HG03520 (cell line): ENCODE results near the gene DHTKD1.
A peak's percentile ranks its signal among the peaks of the same experiment; 100 is the strongest.
"Not testable (repeated sequence)": the region's sequence is repeated elsewhere in the genome, so short reads cannot be mapped to it uniquely, and the experiment has no call there.

ENCODE experiments used
- ATAC-seq: cut with Tn5 transposase; IDR thresholded peaks from one replicate; pipeline ENCODE4 v1.9.1; 2021; ENCODE audit warnings: mild to moderate bottlenecking, moderate library complexity; ENCODE audit not compliant: unreplicated experiment

The DHTKD1 gene

GRCh38 chr10:12063483-12063818, 5.3 kb upstream of the DHTKD1 start:
- no peak for ATAC-seq

GRCh38 chr10:12067336-12067735, 1.4 kb upstream of the DHTKD1 start:
- no peak for ATAC-seq

DNA sequence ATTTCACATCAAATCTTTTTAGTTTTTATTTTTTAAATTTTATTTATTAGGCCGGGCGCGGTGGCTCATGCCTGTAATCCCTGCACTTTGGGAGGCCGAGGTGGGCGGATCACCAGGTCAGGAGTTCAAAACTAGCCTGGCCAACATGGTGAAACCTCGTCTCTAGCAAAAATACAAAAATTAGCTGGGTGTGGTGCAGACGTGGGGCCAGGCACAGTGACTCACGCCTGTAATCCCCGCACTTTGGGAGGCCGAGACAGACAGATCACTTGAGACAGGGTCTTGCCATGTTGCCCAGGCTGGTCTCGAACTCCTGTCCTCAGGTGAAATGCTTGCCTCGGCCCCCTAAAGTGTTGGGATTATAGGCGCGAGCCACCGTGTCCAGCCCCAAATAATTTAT, 2.7 kb downstream of the DHTKD1 start:
- not testable (repeated sequence) for ATAC-seq

DNA sequence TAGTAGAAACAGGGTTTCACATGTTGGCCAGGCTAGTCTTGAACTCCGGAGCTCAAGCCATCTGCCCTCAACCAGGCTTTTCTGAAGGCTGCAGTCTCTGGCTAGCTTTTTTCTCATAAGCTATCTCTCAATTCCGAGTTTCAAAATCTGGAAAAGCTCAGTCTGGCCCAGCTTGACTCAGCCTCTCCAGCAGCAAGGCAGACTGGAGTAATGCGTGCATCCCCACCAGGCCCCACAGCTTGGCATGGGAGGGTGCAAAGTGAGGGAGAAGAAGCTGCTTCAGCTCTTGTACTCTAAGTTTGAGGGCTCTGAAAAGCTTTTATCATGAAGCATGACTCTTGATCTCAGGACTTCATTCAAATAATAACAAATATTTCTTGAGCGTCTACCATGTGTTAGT, 4.8 kb downstream of the DHTKD1 start:
- ATAC-seq: no peak

- no peak for ATAC-seq
Observed at GRCh38 chr10:12077580-12078180, 8.9 kb downstream of the DHTKD1 start.

- no peak for ATAC-seq
Observed at GRCh38 chr10:12081470-12081869, 12.7 kb downstream of the DHTKD1 start.

- ATAC-seq: no peak
Observed at GRCh38 chr10:12081879-12082557, 13.3 kb downstream of the DHTKD1 start.

DNA sequence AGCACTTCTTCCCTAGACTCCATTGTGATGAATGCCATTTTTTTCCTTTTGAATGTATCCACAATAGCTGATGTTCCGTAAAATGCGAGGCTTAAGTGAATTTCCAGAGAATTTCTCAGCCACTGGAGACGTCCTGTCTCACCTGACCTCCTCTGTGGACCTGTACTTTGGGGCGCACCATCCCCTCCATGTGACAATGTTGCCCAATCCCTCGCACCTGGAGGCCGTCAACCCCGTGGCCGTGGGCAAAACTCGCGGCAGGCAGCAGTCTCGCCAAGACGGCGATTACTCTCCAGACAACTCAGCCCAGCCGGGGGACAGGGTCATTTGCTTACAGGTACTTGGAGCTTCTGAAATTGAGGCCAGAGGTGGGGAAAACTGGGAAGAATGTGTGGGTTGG, 20.2 kb downstream of the DHTKD1 start:
- no peak for ATAC-seq

DNA sequence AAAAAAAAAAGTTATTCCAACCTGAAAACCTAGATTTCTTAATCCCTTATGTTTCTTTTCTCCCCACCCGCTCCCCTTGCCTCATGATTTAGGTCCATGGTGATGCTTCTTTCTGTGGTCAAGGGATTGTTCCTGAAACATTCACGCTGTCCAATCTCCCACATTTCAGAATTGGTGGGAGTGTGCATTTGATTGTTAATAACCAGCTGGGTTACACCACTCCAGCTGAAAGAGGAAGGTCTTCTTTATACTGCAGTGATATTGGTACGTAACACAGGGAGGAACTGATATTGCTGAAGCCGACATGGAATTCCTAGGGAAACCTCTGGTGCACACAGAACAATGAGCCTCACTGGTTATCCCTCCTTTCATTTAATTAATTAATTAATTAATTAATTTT, 22.7 kb downstream of the DHTKD1 start:
- ATAC-seq: no peak

DNA sequence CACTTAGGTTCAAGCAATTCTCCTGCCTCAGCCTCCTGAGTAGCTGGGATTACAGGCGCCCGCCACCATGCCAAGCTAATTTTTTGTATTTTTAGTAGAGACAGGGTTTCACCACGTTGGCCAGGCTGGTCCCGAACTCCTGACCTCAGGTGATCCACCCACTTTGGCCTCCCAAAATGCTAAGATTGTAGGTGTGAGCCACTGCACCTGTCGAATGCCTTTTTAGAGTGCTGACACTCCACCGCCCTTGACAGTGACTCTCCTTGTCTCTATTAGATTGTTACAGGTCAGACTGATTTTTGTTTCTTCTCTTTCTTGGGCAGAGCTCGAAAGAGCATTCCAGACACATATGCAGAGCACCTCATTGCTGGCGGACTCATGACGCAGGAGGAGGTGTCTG, 28.6 kb downstream of the DHTKD1 start:
- ATAC-seq: not testable (repeated sequence)

- no peak for ATAC-seq
Observed at GRCh38 chr10:12097791-12098190, 29.0 kb downstream of the DHTKD1 start.

DNA sequence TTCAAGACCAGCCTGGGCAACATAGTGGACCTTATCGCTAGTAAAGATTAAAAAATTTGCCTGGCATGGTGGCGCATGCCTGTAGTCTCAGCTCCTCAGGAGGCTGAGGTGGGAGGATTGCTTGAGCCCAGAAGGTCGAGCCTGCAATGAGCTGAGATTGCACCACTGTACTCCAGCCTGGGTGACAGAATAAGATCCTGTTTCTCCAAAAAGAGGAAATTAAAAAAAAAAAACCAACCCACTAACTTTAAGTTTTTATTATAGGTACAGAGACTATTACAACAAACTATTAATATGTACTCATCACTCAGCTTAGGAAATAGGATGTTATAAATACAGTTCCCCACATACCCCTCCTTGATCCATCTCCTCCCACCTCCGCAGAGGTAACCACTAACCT, 30.2 kb downstream of the DHTKD1 start:
- ATAC-seq: no peak

DNA sequence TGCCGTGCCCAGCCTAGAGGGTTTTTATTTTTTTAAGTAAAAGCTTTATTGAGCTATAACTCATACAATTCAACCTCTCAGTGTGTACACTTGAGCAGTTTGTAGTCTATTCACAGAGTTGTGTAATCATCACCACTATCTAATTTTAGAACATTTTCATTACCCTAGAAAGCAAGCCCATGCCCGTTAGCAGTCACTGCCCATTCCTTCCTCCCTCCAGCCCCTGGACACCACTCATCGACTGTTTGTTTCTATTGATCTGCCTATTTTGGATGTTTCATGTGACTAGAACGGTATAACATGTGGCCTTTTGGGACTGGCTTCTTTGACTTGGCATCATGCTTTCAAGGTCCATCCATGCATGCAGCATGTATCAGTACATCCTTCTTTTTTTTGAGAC, 35.0 kb downstream of the DHTKD1 start:
- ATAC-seq: no peak

- ATAC-seq: no peak
Observed at GRCh38 chr10:12107781-12108180, 39.0 kb downstream of the DHTKD1 start.

DNA sequence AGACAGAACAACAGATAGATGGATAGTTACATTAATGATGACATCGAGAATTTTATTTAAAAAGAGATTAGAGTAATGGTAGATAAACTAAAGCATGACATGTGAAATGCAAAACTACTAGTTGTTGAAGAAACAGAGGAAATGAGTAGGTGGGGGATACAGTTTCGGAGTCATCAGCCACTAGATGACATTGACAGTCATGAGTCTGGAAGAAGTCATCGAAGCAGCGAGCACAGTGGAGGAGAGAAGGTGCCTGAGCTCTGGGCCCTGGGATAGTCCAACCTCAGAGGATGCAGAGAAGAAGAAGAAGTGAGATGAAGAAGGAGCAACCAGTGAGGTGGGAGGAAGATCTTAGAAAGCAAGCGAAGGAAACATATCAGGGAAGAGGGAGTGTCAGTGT, 40.5 kb downstream of the DHTKD1 start:
- no peak for ATAC-seq

DNA sequence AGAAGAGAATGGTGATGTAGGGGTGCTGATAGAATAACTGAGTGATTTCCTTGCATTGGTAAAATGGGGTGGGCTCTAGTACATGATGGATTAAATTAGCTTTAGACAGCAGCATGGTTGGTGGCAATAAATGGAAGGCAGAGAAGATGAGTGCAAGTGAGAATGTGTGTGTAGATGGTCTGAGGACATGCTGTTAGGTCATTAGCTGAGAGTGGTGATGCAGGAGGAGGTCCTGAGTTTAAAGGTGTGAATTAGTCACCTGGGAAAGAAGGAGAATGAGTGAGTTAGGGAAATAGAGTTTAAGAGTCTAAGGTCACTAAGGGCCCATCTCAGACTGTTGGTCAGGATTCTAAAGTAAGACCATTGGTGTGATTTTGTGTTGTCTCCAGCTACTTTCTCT, 42.8 kb downstream of the DHTKD1 start:
- ATAC-seq: no peak

DNA sequence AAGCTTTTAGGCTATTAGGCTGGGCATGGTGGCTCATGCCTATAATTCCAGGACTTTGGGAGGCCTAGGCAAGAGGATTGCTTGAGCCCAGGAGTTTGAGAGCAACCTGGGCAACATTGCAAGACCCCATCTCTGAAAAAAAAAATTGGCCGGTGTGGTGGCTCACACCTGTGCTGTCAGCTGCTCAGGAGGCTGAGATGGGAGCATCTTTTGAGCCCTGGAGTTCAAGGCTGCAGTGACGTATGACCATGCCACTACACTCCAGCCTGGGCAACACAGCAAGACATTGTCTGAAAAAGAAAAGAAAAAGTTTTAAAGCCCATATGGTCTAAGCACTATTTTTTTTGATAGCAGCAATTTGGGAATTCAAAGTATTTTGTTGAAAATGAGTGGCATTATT, 44.9 kb downstream of the DHTKD1 start:
- ATAC-seq: no peak

DNA sequence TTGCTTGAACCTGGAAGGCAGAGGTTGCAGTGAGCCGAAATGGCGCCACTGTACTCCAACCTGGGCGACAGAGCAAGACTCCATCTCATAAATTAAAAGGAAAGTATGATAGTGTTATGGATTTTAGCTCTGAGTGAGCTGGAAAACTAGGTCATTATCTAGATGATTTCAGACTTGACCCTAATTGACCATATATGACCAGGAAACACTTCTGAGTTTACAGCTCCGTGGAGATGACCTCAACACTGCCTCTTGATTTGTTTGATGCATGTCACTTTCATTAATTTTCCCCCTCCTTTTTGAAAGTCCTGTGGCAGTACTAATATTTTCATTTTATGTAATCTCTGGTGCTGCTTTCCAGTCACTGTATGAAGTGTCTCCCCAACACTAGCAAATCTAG, 52.9 kb downstream of the DHTKD1 start:
- ATAC-seq: no peak

DNA sequence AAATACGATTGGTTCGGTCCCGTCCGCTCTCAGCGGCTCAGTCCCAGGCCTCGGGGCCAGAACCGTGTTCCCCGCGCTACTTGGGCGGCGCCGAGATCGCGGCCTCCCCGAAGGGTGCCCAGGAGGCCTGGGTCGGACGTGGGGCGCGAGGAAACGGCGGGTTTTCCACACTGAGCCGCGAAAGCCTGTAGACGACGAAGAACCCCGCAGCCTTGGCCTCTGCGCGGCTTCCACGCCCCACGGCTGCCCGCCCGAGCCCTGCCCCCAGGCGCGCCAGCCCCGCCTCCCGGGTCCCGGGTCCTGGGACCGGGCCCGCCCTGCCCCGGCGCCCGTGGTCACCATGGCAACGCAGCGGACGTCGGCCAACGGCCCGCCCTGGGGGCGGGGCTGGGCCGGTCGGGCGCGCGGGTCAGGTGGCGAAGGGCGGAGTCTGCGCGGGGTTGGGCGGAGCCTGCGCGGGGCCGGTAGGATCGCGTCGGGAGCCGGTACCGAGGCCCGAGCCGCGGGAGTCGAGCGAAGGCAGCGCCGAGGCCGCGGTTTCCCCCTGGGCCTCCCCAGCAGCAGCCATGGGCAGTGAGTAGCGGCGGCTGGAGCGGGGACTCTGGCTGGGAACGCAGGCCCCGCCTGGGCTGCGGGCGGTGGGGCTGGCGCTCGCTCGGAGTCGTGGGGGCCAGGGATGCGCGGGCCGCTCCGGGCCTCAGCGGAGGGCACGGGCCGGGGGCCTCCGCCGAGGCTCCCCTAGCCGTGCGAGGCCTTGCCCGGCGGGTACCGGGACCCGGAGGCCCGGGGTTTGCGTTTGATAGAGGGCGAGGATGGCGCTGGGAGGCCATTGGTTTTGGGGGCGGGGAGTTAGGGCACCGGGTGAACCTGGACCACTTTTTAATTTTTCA, 60.7 kb downstream of the DHTKD1 start, which contains the start of gene SEC61A2:
Gene SEC61A2, plus strand, starts transcription at position 456 of the 890 bp plus-strand sequence. Its CDS starts 111 bp downstream, at position 567.
- ATAC-seq: peak; percentile 86

DNA sequence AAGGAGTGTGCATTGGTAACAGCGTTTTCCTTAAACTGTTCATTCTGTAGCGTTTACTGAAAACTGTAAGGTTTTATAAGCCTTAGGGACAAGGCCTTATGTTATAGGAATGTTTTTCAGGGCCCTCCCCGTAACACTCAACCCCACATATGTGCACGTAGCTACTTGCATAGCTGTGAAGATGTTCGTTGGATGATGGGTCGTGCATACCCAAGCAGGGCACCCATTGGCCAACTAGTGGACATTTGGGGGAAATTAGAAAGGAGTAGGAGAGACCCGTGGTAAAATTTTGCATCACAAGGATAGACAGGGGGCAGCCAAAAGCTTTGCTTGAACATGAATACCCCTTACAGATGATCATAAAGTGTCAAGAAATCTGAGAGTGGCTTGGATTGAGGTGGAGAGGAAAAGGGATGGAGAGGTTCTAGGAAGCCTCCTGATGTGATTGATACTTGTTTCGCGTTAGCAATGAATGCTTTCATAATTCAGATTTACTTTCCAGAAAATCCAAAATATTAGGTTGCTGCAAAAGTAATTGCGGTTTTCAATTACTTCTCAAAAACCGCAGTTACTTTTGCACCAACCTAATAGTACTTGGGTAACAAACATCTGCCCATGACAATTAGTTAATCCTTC, 61.6 kb downstream of the DHTKD1 start:
- ATAC-seq: peak; percentile 38

GRCh38 chr10:12135631-12136030, 66.9 kb downstream of the DHTKD1 start:
- ATAC-seq: no peak
